Head of caudate nucleus (tissue), 42 donors: ENCODE data around the gene SLC18B1.
"Not testable (repeated sequence)": the region's sequence is repeated elsewhere in the genome, so short reads cannot be mapped to it uniquely, and the experiment has no call there.

ENCODE experiments used
- DNase-seq, 42 donors: peaks; one replicate each; pipeline versions ENCODE4 v3.0.0 to v3.0.0-alpha.2; 2020 to 2021; ENCODE audit warnings: mixed read lengths in 7 of 42
- intact Hi-C: fragments of 100-400 bp; cut with DNase I; formaldehyde crosslinking; loops from one replicate; pipeline ENCODE4 v1.15.0; 2022

The SLC18B1 gene

DNA sequence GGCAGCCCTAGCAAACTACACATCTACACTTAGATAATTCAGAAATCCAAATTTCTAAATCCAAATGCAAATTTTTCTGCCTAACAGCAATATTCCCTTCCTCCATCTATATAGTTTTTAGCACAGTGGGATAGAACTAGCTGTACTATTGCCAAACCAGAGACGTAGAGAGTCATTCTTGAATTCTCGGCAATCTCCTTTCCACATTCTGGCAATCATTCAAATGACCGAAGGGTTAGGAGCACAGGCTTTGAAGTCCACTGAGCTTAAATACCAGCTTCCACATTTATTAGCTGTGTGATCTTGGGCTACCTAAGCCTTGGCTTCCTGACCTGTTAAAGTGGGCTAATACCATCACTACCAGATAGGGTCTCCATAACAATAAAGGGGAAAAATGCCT, 12.8 kb upstream of the SLC18B1 start:
- intact Hi-C loops, result loop anchor here (10.0 kb wide), 1 partner anchor 286 kb away; no protein-coding TSS in a partner anchor
- DNase-seq, result no peak

DNA sequence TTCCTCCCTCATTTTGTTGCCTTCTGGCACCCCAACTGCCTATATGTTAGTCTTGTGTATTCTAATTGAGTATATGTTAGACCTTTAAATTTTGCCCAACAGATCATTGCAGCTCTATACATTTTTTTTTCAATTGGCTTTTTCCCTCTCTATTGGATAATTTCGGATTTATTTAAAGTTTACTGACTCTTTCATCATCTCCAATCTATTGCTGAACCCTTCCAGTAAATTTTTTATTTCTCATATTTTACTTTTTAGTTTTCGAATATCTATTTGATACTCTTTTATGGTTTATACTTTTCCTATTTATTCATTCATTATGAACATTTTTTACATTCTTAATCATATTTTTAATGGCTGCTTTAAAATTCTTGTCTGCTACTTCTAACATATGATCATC, 7.1 kb upstream of the SLC18B1 start:
- DNase-seq, result no peak
- intact Hi-C loops, result no loop called here

DNA sequence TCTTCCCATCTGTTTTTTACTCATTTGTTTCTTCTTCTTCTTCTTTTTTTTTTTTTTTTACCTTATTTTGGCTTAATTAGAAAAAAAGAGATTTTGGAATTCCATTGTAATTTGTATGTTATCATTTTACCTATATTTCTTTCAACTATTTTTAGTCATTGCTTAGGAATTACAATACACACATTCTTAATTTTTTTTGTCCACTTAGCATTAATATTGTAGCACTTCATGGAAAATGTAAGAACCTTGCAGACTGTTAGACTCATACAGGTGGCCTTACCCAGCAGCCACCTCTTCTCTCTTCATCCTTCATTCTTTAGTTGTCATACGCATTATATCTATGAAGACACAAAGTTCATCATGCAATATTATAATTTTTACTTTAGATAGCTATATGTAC, 5.8 kb upstream of the SLC18B1 start:
- no peak for DNase-seq
- intact Hi-C loops, result no loop called here

DNA sequence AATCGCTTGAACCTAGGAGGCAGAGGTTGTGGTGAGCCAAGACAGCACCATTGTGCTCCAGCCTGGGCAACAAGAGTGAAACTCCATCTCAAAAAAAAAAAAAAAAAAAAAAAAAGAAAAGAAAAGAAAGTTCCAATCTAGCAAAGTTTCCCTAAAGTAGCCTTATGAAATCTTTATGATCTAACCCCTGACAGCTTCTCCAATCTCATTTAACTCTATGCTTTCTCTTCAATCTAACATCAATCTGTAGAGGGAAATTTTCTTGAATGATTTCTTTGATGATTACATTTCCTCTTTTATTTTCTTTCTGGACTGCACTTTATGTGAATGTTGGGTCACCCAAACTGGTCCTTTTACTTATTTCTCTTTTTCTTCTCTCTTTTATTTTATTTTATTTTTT, 2.2 kb upstream of the SLC18B1 start:
- DNase-seq, result no peak
- intact Hi-C loops, result no loop called here

DNA sequence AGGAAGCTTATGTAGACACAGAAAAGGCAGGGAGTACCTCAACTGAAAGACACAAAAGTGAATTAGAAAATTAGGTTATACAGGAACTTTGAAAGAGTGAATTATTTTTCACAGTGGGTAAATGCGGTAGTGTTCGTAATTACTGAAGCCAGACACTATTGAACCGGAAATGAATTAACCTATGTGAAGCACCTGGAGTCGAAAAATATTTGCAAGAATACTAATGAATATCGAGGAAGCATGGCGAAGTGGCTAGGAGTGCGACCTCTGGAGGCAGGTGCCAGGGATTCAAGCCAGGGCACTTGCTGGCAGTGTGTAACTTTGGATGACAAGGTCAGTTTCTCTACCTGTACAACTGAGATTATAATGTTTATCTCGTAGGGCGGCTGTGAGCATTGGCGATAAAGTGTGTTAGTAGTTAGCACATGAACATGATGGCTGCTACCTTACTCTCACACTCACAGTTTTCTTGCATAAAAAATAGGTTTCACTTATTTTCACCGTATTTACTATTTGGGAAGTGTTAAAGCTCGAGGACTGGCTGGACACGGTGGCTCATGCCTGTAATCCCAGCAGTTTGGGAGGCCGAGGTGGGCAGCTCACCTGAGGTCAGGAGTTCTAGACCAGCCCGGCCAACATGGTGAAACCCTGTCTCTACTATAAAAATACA, 567 bp upstream of the SLC18B1 start:
- intact Hi-C loops, result no loop called here

DNA sequence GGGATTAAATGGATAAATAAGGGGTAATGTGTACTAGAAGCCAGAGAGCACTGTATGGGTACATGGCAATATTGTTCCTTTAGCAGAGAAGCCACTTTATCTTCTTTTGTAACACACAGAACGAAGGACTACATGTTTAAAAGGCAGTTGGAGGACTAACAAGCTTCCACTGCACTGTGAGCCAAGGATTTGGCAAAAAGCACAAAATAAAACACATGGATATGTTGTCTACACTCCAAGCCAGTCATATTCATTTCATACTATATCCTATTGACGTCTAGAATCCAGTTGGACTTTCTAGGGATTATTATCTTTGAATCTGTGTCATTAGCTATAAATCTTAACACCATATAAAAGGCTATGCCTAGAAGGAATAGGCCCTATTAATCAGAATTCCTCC, 3.0 kb downstream of the SLC18B1 start:
- intact Hi-C loops, result no loop called here
- DNase-seq, result no peak

More for the DNA sequence above, 567 bp upstream of the SLC18B1 start:
- DNase-seq, result peak; percentile 54 to 88 (median 72)

DNA sequence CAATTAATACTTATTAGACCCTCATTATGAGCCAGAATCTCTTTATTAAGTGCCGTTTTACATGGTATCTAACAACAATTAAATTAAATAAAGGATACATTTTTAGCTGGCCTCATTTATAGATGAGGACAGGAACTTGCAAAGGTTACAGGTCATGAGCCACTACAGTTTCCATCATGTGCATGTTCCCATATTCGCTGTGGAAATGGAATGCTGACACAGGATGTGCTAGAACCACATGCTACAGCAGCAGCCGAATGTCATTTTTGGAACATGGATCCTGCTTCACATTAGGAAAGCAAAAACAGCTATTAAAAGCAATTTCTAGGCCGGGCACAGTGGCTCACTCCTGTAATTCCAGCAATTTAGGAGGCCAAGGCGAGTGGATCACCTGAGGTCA, 5.9 kb downstream of the SLC18B1 start:
- intact Hi-C loops, result no loop called here
- DNase-seq, result no peak

DNA sequence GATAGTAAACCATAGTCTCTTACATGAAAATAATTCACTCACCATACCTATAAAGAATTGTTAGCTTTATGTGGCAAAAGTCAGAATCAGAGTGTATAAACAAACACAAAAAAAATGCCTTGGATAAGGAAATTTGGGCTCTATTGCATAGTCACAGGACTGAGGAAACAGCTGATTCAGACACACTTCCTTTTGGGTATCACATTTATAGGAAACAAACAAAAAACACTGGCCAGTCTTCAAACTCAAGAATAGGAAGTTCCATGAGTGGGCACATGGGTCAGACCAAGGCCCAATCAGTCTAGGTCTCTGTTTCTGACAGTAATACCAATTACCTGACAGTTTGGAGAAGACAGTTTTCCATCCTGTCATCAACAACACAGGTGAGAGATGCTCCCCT, 8.0 kb downstream of the SLC18B1 start:
- no peak for DNase-seq
- intact Hi-C loops, result no loop called here

DNA sequence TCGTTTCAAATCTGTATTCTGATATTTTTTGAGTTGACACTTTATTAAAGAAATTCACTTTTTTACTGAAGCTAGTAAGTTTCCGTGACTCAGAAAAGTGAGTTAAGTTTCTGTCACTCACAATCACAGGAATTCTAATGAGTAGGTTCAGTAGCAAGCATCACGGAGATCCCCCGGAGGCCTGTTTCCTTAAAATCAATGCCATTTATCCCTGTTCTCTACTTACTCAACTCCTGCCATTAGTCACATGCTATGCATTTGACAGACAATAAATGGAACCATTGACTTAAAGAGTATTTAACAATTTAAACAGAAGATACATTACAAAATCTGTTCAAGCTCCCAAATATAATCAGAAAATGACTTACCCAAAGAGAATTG, 9.1 kb downstream of the SLC18B1 start:
- intact Hi-C loops, result no loop called here
- peak in 4 of 42 donors; percentile 18 to 44 (median 28) for DNase-seq

DNA sequence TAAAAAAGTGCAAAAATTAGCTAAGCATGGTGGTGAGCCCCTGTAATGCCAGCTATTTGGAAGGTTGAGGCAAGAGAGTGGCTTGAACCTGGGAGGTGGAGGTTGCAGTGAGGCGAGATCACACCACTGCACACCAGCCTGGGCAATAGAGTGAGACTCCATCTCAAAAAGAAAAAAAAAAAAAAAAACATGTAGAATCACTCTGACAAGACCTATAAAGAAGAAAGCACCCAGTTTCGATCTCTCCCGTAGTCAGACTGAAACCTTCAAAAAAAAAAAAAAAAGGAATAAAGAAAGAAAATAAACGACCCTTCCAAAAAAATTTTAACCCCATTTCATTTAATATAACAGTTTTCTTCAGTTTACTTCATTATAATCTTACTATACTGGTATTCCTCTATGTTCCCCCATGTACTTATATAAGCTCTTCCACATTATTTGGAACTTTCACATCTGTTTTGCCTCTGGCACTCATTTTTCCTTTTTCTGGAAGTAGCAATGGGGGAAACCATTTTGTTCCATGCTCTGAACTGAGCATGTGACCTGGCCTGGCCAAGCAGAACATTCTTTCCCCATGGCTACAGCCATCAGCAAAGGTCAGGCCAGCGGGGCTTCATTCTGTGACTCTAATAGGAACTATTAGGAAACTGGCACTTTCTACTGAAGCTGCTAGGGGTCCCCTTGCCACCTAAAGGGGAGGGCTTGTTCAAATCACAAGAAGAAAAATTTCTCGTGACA, 9.6 kb downstream of the SLC18B1 start:
- DNase-seq, result peak in 10 of 42 donors; percentile 15 to 57 (median 30)
- intact Hi-C loops, result no loop called here

DNA sequence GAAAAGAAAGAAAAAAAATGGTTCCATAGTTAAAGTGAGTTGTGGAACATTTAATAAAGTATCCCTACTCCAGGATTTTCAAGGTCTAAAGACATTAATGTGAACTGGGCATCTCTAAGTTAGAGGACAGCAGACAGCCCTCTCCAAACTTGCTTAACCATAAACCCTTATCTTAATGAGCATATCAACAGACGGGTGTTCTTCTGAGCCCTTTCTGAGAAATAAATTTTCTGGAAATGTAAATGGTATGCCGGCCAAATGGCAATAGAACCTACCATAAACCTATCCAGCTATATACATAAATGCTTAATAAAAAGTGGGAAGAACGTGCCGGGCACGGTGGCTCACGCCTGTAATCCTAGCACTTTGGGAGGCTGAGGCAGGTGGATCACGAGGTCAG, 12.5 kb downstream of the SLC18B1 start:
- intact Hi-C loops, result no loop called here
- DNase-seq, result no peak

DNA sequence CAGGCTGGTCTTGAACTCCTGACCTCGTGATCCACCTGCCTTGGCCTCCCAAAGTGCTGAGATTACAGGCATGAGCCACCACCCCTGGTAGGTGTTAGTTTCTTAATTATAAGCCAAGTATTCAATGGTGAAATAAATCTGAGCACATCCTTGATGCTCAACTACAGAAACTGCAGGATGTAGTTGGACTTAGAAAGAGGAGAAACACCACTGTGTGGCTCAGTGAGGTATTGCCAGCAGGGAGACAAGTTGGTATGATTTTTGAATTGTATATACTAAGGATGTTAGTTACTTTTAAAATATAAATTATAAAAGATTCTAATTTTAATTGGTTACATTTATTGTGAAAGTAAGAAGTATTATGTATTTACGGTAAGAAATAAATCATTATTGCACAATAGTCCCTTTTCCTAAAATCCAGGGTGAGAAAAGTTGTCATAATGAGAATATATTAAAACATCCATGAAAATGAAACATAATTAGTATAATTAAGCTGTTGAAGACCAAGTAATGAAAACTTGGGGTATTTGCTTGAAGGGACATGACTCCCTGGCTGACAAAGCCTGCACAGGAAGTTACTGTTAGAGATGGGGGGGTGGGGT, 17.6 kb downstream of the SLC18B1 start:
- intact Hi-C loops, result no loop called here

DNA sequence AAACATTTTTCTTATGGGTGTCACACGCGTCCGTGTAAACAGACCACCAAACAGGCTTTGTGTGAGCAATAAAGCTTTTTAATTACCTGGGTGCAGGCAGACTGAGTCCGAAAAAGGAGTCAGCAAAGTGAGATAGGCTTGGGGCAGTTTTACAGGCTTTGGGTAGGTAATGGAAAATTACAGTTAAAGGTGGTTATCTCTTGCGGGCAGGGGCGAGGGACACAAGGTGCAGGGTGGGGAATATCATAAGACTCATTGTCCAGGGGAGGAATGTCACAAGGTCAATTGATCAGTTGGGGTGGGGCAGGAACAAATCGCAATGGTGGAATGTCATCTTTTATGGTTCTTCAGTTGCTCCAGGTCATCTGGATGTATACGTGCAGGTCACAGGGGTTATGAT, 20.6 kb downstream of the SLC18B1 start:
- DNase-seq, intact Hi-C loops: not testable (repeated sequence)

More for the DNA sequence above, 17.6 kb downstream of the SLC18B1 start:
- DNase-seq, result no peak

DNA sequence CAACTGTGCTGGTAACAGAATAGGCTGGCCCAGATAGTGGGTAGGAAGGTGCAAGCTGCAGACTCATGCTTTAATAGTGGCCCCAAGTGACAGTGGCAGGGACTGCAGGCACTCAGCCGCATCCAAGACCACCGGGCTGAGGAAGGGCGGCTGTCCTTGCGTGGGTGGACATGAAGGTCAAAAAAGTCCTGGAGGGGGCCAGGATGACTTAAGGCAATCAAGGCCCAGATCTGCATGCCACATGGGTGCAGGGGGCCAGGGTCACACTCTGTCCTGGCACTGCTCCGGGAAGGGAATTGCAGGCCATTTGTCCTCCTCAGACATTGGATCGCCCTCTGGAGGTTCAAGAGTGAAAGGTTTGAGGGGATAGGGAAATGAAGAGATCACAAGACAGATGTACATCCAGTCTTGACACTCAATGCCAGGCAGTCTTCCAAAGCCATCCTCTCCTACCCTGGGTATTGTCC, 30.4 kb downstream of the SLC18B1 start:
- DNase-seq, result peak in 16 of 42 donors; percentile 2 to 48 (median 17)
- intact Hi-C loops, result no loop called here

DNA sequence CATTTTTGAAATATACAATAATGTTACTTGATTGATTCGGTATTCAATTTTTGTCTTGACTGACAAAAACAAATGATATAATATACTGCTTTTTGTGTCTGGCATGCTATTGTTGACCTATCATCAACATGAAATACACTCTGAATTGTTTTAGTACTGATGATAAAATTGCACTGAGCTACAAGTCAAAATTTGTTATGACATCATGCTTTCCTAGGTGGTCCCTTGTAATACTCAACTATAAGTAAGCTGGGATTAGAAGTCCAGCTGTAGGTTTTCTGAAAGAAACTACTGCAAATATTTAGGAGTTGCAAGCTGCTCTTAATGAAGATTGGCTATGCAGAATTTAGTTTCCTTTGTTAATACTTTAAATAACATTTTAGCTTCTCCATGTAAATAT, 32.9 kb downstream of the SLC18B1 start:
- no peak for DNase-seq
- intact Hi-C loops, result no loop called here

DNA sequence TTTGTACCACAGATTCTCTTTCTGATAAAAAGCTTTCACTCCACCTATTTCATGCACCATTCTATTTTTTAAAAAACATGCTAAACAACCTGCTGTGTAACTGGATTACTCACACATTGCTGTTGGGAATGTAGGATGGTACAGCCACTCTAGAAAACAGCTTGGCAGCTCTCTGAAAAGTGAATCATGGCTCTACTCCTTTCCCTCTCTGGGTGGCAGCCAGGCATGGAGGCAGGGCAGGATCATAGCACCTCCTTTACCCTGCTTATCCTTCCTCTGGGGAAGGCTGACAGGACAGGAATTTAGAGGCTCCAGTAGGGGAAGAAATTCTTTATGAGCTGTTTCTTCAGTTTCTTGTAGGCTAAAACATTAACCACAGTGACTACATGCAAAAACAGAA, 34.1 kb downstream of the SLC18B1 start:
- peak in 6 of 42 donors; percentile 10 to 61 (median 21) for DNase-seq
- intact Hi-C loops, result no loop called here

DNA sequence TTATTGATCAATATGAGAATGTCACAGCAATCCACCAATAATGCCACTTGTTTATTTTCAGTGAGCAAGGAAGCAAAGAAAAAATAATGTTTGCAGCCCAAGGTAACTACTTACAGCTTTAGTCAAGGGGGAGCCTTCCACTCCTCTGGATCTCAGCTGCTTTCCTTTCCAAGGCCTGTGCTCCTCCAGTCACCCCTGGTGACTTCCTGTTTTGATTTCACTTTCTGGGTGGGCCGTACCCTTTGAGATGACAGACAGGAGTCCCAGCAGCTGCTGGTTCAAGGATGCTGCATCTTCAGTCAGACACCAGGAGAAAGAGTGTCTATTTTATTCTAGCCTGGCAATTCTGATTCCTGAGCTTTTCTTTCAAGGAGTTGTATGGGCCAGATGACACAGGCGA, 35.2 kb downstream of the SLC18B1 start:
- intact Hi-C loops, result no loop called here
- DNase-seq, result peak in 3 of 42 donors; percentile 1 to 16 (median 14)

DNA sequence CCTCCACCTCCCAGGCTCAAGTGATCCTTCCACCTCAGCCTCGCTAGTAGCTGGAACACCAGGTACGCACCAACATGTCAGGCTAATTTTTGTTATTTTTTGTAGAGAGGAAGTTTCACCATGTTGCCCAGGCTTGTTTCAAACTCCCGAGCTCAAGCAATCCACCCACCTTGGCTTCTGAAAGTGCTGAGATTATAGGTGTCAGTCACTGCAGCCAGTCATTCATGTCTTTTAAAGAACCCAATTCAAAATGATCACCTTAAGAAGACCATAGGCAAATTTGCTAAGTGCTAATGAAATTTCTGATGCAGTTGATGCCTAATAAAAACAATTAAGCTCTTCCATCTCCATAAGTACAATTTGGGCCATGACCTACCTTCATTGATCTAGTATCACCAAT, 38.2 kb downstream of the SLC18B1 start:
- intact Hi-C loops, result no loop called here
- DNase-seq, result no peak

DNA sequence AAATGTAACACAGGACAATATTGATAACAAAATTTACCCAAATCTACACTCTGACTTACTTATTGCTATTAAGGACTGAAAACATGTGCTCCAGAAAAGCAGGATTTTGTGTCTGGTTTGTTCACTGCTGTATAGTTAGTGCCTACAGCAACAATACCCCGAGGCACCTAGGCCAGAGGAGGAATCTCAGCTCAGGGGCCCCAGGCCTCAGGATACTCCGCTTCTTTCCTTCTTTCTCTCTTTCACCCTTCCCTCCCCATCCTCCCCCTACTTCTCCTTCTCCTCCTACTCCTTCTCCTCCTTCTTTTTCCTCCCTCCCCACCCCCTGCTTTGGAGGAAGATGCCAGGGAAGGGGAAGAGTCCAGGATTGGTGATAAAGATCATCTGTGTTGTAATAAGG, 39.7 kb downstream of the SLC18B1 start:
- intact Hi-C loops, result no loop called here
- DNase-seq, result no peak

DNA sequence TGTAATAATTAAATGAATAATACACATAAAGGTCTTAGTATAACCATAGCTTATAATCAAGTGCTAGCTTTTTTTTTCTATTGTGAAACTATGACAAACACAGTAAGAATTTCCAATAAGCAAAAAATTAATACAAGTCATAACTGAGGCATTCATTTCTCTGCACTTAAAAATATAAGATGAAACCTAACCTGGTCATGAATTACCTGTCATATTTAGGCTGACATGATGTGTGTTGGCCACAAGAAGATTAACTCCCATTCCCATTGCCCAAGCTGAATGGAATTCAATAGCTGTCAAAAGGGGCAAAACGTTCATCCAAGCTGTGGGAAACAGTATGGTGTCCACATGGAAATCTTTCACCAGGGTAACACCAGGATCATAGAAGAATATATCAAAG, 46.2 kb downstream of the SLC18B1 start:
- DNase-seq, result no peak
- intact Hi-C loops, result no loop called here
